IMR-90 (cell line): ENCODE data around the gene CCDC38.

Experiments used
- MAZ ChIP-seq: IDR thresholded peaks from 2 replicates; pipeline ENCODE4 v1.6.1; 2012; ENCODE audit warnings: low read depth, mild to moderate bottlenecking, low read length, improper control_type of control experiment, moderate library complexity, borderline replicate concordance
- TF ChIP-seq, protein P1 (sequence below): conservative IDR thresholded peaks from 2 replicates; pipeline ENCODE4 v1.5.1; 2012; ENCODE audit warnings: mild to moderate bottlenecking, low read depth, low read length, improper control_type of control experiment

DNA sequence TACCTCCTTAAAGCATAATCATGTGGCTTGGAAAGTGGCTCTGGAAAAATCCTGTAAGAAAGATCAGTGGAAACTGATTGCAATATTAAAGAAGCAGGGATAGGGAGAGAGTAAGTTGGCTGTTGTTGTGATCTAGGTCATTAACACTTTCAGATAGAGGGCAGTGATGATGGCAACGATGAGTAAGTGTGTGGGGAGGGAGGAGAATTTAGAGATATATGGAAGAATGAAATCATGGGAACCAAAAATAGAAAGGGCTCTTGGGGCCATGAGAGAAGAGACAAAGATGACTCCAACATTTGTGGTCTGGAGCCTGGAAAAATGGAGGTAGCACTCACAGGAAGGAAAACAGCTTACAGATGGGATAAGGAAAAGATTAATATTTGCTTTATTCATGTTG lies 60.3 kb downstream of the CCDC38 start:
- TF ChIP-seq, protein P1, sequence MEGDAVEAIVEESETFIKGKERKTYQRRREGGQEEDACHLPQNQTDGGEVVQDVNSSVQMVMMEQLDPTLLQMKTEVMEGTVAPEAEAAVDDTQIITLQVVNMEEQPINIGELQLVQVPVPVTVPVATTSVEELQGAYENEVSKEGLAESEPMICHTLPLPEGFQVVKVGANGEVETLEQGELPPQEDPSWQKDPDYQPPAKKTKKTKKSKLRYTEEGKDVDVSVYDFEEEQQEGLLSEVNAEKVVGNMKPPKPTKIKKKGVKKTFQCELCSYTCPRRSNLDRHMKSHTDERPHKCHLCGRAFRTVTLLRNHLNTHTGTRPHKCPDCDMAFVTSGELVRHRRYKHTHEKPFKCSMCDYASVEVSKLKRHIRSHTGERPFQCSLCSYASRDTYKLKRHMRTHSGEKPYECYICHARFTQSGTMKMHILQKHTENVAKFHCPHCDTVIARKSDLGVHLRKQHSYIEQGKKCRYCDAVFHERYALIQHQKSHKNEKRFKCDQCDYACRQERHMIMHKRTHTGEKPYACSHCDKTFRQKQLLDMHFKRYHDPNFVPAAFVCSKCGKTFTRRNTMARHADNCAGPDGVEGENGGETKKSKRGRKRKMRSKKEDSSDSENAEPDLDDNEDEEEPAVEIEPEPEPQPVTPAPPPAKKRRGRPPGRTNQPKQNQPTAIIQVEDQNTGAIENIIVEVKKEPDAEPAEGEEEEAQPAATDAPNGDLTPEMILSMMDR: no peak
- TF ChIP-seq MAZ: no peak
